H9 (cell line): Measurements from ENCODE around the gene PHF20. TPM values are rescaled to one million over a fixed set of nuclear protein-coding genes. Genes with fewer than 3 reads are reported as not detected.

Experiments
- DNase-seq: peaks from one replicate; pipeline ENCODE4 v3.0.0-alpha.2; 2017
- H2AFZ ChIP-seq: one replicate; pipeline ENCODE4 v1.6.1; 2013; ENCODE audit warnings: mild to moderate bottlenecking, low read length, control low read depth, moderate library complexity
- H2AK5ac ChIP-seq: 2 replicates; pipeline ENCODE4 v1.6.1; 2013; ENCODE audit warnings: low read length, control low read depth, mixed read lengths; ENCODE audit not compliant: insufficient read length
- H2BK120ac ChIP-seq: one replicate; pipeline ENCODE4 v1.6.1; 2013; ENCODE audit warnings: low read depth, mild to moderate bottlenecking, low read length, control low read depth, inconsistent platforms; ENCODE audit not compliant: poor library complexity, severe bottlenecking
- H2BK12ac ChIP-seq: 2 replicates; pipeline ENCODE4 v1.6.1; 2013; ENCODE audit warnings: low read length, control low read depth, mixed read lengths, low read depth; ENCODE audit not compliant: insufficient read length
- H2BK15ac ChIP-seq: 2 replicates; pipeline ENCODE4 v1.6.1; 2013; ENCODE audit warnings: low read depth, low read length, control low read depth
- H2BK20ac ChIP-seq: one replicate; pipeline ENCODE4 v1.6.1; 2013; ENCODE audit warnings: low read depth, mild to moderate bottlenecking, low read length, control low read depth, inconsistent platforms; ENCODE audit not compliant: poor library complexity, severe bottlenecking
- H2BK5ac ChIP-seq: 2 replicates; pipeline ENCODE4 v1.6.1; 2013; ENCODE audit warnings: low read length, control low read depth, mixed read lengths; ENCODE audit not compliant: insufficient read length
- H3K14ac ChIP-seq: 2 replicates; pipeline ENCODE4 v1.6.1; 2013; ENCODE audit warnings: low read length, control low read depth; ENCODE audit not compliant: insufficient read depth
- H3K18ac ChIP-seq: 2 replicates; pipeline ENCODE4 v1.6.1; 2013; ENCODE audit warnings: low read depth, mild to moderate bottlenecking, mixed read lengths, low read length, control low read depth; ENCODE audit not compliant: insufficient read length
- H3K23ac ChIP-seq: 2 replicates; pipeline ENCODE4 v1.6.1; 2013; ENCODE audit warnings: low read length, control low read depth, mixed read lengths, low read depth; ENCODE audit not compliant: insufficient read length
- H3K23me2 ChIP-seq: 2 replicates; pipeline ENCODE4 v1.6.1; 2013; ENCODE audit warnings: low read depth, mild to moderate bottlenecking, mixed read lengths, low read length, control low read depth; ENCODE audit not compliant: insufficient read length, poor library complexity, severe bottlenecking
- H3K27ac ChIP-seq: 2 replicates; pipeline ENCODE4 v1.5.1; 2013; ENCODE audit warnings: low read length, control low read depth, mixed read lengths, low read depth; ENCODE audit not compliant: insufficient read length
- H3K27me3 ChIP-seq: 2 replicates; pipeline ENCODE4 v1.6.1; 2013; ENCODE audit warnings: low read length, control low read depth, inconsistent platforms; ENCODE audit not compliant: insufficient read depth
- H3K4ac ChIP-seq: 2 replicates; pipeline ENCODE4 v1.6.1; 2013; ENCODE audit warnings: low read depth, mild to moderate bottlenecking, control low read depth, inconsistent platforms, low read length, moderate library complexity
- H3K4me1 ChIP-seq: 2 replicates; pipeline ENCODE4 v1.6.1; 2013; ENCODE audit warnings: low read length, control low read depth, inconsistent platforms; ENCODE audit not compliant: insufficient read depth
- H3K4me2 ChIP-seq: 2 replicates; pipeline ENCODE4 v1.6.1; 2013; ENCODE audit warnings: low read length, control low read depth, mixed read lengths; ENCODE audit not compliant: insufficient read length, insufficient read depth
- H3K56ac ChIP-seq: 2 replicates; pipeline ENCODE4 v1.6.1; 2013; ENCODE audit warnings: low read depth, mild to moderate bottlenecking, mixed read lengths, low read length, control low read depth; ENCODE audit not compliant: insufficient read length
- H3K79me1 ChIP-seq: 2 replicates; pipeline ENCODE4 v1.6.1; 2013; ENCODE audit warnings: low read depth, mild to moderate bottlenecking, moderate library complexity, low read length, control low read depth, inconsistent platforms; ENCODE audit not compliant: insufficient read depth, poor library complexity, severe bottlenecking
- H3K79me2 ChIP-seq: 2 replicates; pipeline ENCODE4 v1.6.1; 2013; ENCODE audit warnings: low read length, control low read depth, inconsistent platforms; ENCODE audit not compliant: insufficient read depth
- H3K9ac ChIP-seq: 2 replicates; pipeline ENCODE4 v1.6.1; 2013; ENCODE audit warnings: low read length, control low read depth, mixed read lengths; ENCODE audit not compliant: insufficient read length; ENCODE audit errors: extremely low read depth
- H3K9me3 ChIP-seq: one replicate; pipeline ENCODE4 v1.6.1; 2013; ENCODE audit warnings: low read depth, low read length, inconsistent platforms; ENCODE audit not compliant: control insufficient read depth
- H3T11ph ChIP-seq: one replicate; pipeline ENCODE4 v1.6.1; 2013; ENCODE audit warnings: mild to moderate bottlenecking, low read length, control low read depth, inconsistent platforms
- H4K20me1 ChIP-seq: one replicate; pipeline ENCODE4 v1.6.1; 2013; ENCODE audit not compliant: control insufficient read depth, insufficient read length, insufficient read depth
- H4K5ac ChIP-seq: 2 replicates; pipeline ENCODE4 v1.6.1; 2013; ENCODE audit warnings: low read depth, mild to moderate bottlenecking, mixed read lengths, low read length, control low read depth; ENCODE audit not compliant: insufficient read length
- H4K8ac ChIP-seq: replicated peaks from 2 replicates; pipeline ENCODE4 v1.6.1; 2013; ENCODE audit warnings: low read length, control low read depth, mixed read lengths, low read depth; ENCODE audit not compliant: insufficient read length
- H4K91ac ChIP-seq: 2 replicates; pipeline ENCODE4 v1.6.1; 2013; ENCODE audit warnings: low read depth, mild to moderate bottlenecking, moderate library complexity, mixed read lengths, low read length, control low read depth; ENCODE audit not compliant: insufficient read length
- H3K27ac Mint-ChIP-seq, 3 experiments: 2 replicates in 2 of 3; 3 replicates in 1 of 3; pipeline ENCODE4 v1.8.0; 2020 to 2021; ENCODE audit warnings: mixed read lengths in 3 of 3, mild to moderate bottlenecking in 1 of 3, moderate library complexity in 1 of 3
- H3K27me3 Mint-ChIP-seq: 2 replicates; pipeline ENCODE4 v1.8.0; 2021; ENCODE audit warnings: low read depth, mild to moderate bottlenecking, moderate library complexity, mixed read lengths
- H3K36me3 Mint-ChIP-seq, 3 experiments: 2 replicates in 2 of 3; 3 replicates in 1 of 3; pipeline ENCODE4 v1.8.0; 2020 to 2021; ENCODE audit warnings: low read depth in 3 of 3, mixed read lengths in 3 of 3; ENCODE audit not compliant: insufficient read depth in 1 of 3
- H3K4me1 Mint-ChIP-seq, 2 experiments: 2 replicates each; pipeline ENCODE4 v1.8.0; 2020; ENCODE audit warnings: mixed read lengths in 2 of 2
- H3K4me3 Mint-ChIP-seq, 2 experiments: 2 replicates in 1 of 2; 3 replicates in 1 of 2; pipeline ENCODE4 v1.8.0; 2020 to 2021; ENCODE audit warnings: mild to moderate bottlenecking in 2 of 2, mixed read lengths in 2 of 2, moderate library complexity in 1 of 2
- H3K9me3 Mint-ChIP-seq, 2 experiments: 2 replicates in 1 of 2; 3 replicates in 1 of 2; pipeline ENCODE4 v1.8.0; 2020; ENCODE audit warnings: mild to moderate bottlenecking in 2 of 2, mixed read lengths in 2 of 2, moderate library complexity in 1 of 2
- CTCF ChIP-seq: fragments of 200-600 bp; sonication (generic); conservative IDR thresholded peaks from 3 replicates; pipeline ENCODE4 v1.8.0; 2021; ENCODE audit warnings: antibody characterized with exemption, mild to moderate bottlenecking
- WGBS: extraction: QIAGEN DNeasy Blood & Tissue Kit; methylation state at CpG from one replicate; pipeline ENCODE4 v1.1.7; 2013; ENCODE audit warnings: missing lambda C conversion rate, low lambda C conversion rate, mixed read lengths; ENCODE audit not compliant: insufficient read length; ENCODE audit errors: extremely low coverage; 5-methylcytosine and 5-hydroxymethylcytosine counted together
- total RNA-seq: library from RNA; stranded (reverse); gene quantifications from 2 replicates; pipeline ENCODE4 v1.2.1, GENCODE V29; 2021

PHF20 gene
- total RNA-seq, 1 experiment from 2014 or later: 50.3 TPM

GRCh38 chr20:35840421-35840820 lies 68.6 kb downstream of the PHF20 start:
- H2AK5ac ChIP-seq: no peak overlapping the region
- H2BK20ac ChIP-seq: no peak overlapping the region
- no peaks in the 10 kb centered on the region for H3K9me3 ChIP-seq
- no peak overlapping the region for H3K18ac ChIP-seq
- no peak overlapping the region for H3K23ac ChIP-seq
- H2BK5ac ChIP-seq: no peak overlapping the region
- Mint-ChIP-seq H3K27me3 (no peaks in the 10 kb centered on the region), H3K4me3 (no peak overlapping the region), H3K4me1 (peaks cover 7 to 11% of the 10 kb centered on the region in 2 experiments), H3K27ac (no peak overlapping the region), H3K36me3 (peaks cover 32 to 43% (median 40%) of the 10 kb centered on the region in 3 experiments), H3K9me3 (peaks cover 5 to 8% of the 10 kb centered on the region in 2 experiments; a peak in 2 of 5 replicates)
- no peak overlapping the region for H2BK15ac ChIP-seq
- no peak overlapping the region for H3K9ac ChIP-seq
- H4K8ac ChIP-seq: no peak overlapping the region
- no peak for TF ChIP-seq CTCF
- H3T11ph ChIP-seq: no peak overlapping the region
- no peak overlapping the region for H3K14ac ChIP-seq
- no peaks in the 10 kb centered on the region for H3K27me3 ChIP-seq
- H2AFZ ChIP-seq: no peak overlapping the region
- no CpG with 5 or more reads among the region's 2 CpGs for WGBS
- H4K20me1 ChIP-seq: no peaks in the 10 kb centered on the region
- no peak overlapping the region for H4K91ac ChIP-seq
- DNase-seq: no peak
- H2BK12ac ChIP-seq: no peak overlapping the region
- no peak overlapping the region for H2BK120ac ChIP-seq
- H3K4ac ChIP-seq: no peak overlapping the region
- H3K79me1 ChIP-seq: no peaks in the 10 kb centered on the region
- no peak overlapping the region for H3K4me2 ChIP-seq
- no peaks in the 10 kb centered on the region for H3K4me1 ChIP-seq
- no peaks in the 10 kb centered on the region for H3K23me2 ChIP-seq
- no peaks in the 10 kb centered on the region for H3K79me2 ChIP-seq
- H4K5ac ChIP-seq: no peak overlapping the region
- H3K27ac ChIP-seq: no peak overlapping the region
- no peak overlapping the region for H3K56ac ChIP-seq
